Keratinocyte (primary cell): ENCODE measurements around the gene ANKAR. TPM values are rescaled to one million over a fixed set of nuclear protein-coding genes. Genes with fewer than 3 reads are reported as not detected.

Source experiments
- DNase-seq: peaks from one replicate; pipeline ENCODE4 v3.0.0-alpha.2; 2011; ENCODE audit warnings: low read depth, missing footprints, low spot score
- FAIRE-seq: peaks from 2 replicates; lab custom pipeline; 2011; peaks lifted over from hg19 to GRCh38; lab: Jason Lieb, UNC
- H2AFZ ChIP-seq: 2 replicates; pipeline ENCODE4 v1.6.0; 2012; ENCODE audit warnings: low read length, control low read depth, inconsistent platforms; ENCODE audit not compliant: control insufficient read depth
- H3K27ac ChIP-seq: 2 replicates; pipeline ENCODE4 v1.5.1; 2011; ENCODE audit warnings: low read length; ENCODE audit not compliant: control insufficient read depth, insufficient read depth
- H3K27me3 ChIP-seq: 3 replicates; pipeline ENCODE4 v1.6.0; 2011; ENCODE audit warnings: low read length; ENCODE audit not compliant: control insufficient read depth, insufficient read depth; ENCODE audit errors: extremely low read depth
- H3K36me3 ChIP-seq, 2 experiments: 2 replicates in 1 of 2; 3 replicates in 1 of 2; pipeline ENCODE4 v1.5.1; 2011; ENCODE audit warnings: low read length in 2 of 2, mild to moderate bottlenecking in 1 of 2; ENCODE audit not compliant: control insufficient read depth in 2 of 2, insufficient read depth in 2 of 2; ENCODE audit errors: extremely low read depth in 1 of 2
- H3K4me1 ChIP-seq: 3 replicates; pipeline ENCODE4 v1.5.1; 2011; ENCODE audit warnings: low read length; ENCODE audit not compliant: control insufficient read depth, insufficient read depth; ENCODE audit errors: extremely low read depth
- H3K4me2 ChIP-seq: 3 replicates; pipeline ENCODE4 v1.6.0; 2011; ENCODE audit warnings: low read depth, low read length; ENCODE audit not compliant: control insufficient read depth, insufficient read depth; ENCODE audit errors: extremely low read depth
- H3K4me3 ChIP-seq, 3 experiments: fragments of 200-600 bp in 1 of 3; sonication (generic) in 1 of 3; 2 replicates in 2 of 3; 3 replicates in 1 of 3; pipeline ENCODE4 v1.5.1; 2011 to 2016; ENCODE audit warnings: low read length in 3 of 3, mild to moderate bottlenecking in 3 of 3, control low read depth in 2 of 3, inconsistent platforms in 1 of 3, low read depth in 1 of 3, mixed read lengths in 1 of 3, mixed run types in 1 of 3, moderate library complexity in 1 of 3; ENCODE audit not compliant: control insufficient read depth in 2 of 3, insufficient read depth in 2 of 3; ENCODE audit errors: extremely low read depth in 1 of 3
- H3K79me2 ChIP-seq: 2 replicates; pipeline ENCODE4 v1.6.0; 2012; ENCODE audit warnings: low read length; ENCODE audit not compliant: control insufficient read depth, insufficient read depth
- H3K9ac ChIP-seq: 3 replicates; pipeline ENCODE4 v1.6.0; 2011; ENCODE audit warnings: low read length; ENCODE audit not compliant: control insufficient read depth, insufficient read depth; ENCODE audit errors: extremely low read depth
- H3K9me1 ChIP-seq: 3 replicates; pipeline ENCODE4 v1.6.0; 2011; ENCODE audit warnings: low read length; ENCODE audit not compliant: control insufficient read depth, insufficient read depth; ENCODE audit errors: extremely low read depth
- H3K9me3 ChIP-seq: 2 replicates; pipeline ENCODE4 v1.5.1; 2012; ENCODE audit warnings: low read depth, low read length; ENCODE audit not compliant: control insufficient read depth
- H4K20me1 ChIP-seq: 3 replicates; pipeline ENCODE4 v1.6.0; 2011; ENCODE audit warnings: low read length; ENCODE audit not compliant: control insufficient read depth, insufficient read depth; ENCODE audit errors: extremely low read depth
- CTCF ChIP-seq, 3 experiments: IDR thresholded peaks in 1 of 3; conservative IDR thresholded peaks in 1 of 3; optimal IDR thresholded peaks in 1 of 3; 2 replicates in 2 of 3; 3 replicates in 1 of 3; pipeline versions ENCODE3 to v1.5.1; 2011; ENCODE audit warnings: low read length in 3 of 3, mild to moderate bottlenecking in 3 of 3, moderate library complexity in 2 of 3, control low read depth in 1 of 3, inconsistent platforms in 1 of 3; ENCODE audit not compliant: insufficient read depth in 2 of 3; ENCODE audit errors: extremely low read depth in 1 of 3
- EZH2 ChIP-seq: IDR thresholded peaks from one replicate; pipeline ENCODE4 v1.6.1; 2012; ENCODE audit warnings: inconsistent platforms, mild to moderate bottlenecking, low read length, moderate library complexity
- dilution Hi-C: fragments of 300-500 bp; cut with MboI; formaldehyde crosslinking; loops from one replicate; pipeline ENCODE4 v1.7.0; 2020; ENCODE audit warnings: low sequenced_read_pairs; ENCODE audit not compliant: extremely low pct_ligation_motif_present
- polyA plus RNA-seq, 5 experiments: library from polyadenylated mRNA; depleted of rRNA in 3 of 5; stranded (reverse) in 3 of 5; stranded (forward) in 1 of 5; unstranded in 1 of 5; fragments of >200 nt; gene quantifications; 1 replicate in 1 of 5; 2 replicates in 3 of 5; 3 replicates in 1 of 5; pipeline versions ENCODE4 v1.2.1 to v1.2.3, GENCODE V29; 2011 to 2012; ENCODE audit warnings: missing spikeins in 2 of 5, low read depth in 1 of 5, low replicate concordance in 1 of 5

Gene ANKAR
- polyA plus RNA-seq, 1 donor (not counting 4 experiments of a cell fraction or from before 2014, with no cell fraction given) = 1.6 TPM

- Histone ChIP-seq H2AFZ (no peak overlapping the region), H3K4me1 (no peaks in the 10 kb centered on the region), H3K9ac (no peak overlapping the region), H3K27me3 (no peaks in the 10 kb centered on the region), H3K36me3 (no peaks in the 10 kb centered on the region), H3K9me3 (no peaks in the 10 kb centered on the region), H3K9me1 (no peaks in the 10 kb centered on the region), H4K20me1 (no peaks in the 10 kb centered on the region), H3K79me2 (no peaks in the 10 kb centered on the region), H3K4me3 (no peak overlapping the region), H3K27ac (no peak overlapping the region), H3K4me2 (no peak overlapping the region)
- FAIRE-seq = no peak
- DNase-seq = no peak
- TF ChIP-seq EZH2 (no peak), CTCF (optimal IDR thresholded peaks at IDR 0.05 in 1 of 3, IDR thresholded peaks at IDR 0.05 in 1 of 3, conservative IDR thresholded peaks at IDR 0.05 in 1 of 3; ENCODE audit: extremely low read depth in 1 of 3, insufficient read depth in 2 of 3, low read length in 3 of 3) (no peak)
- dilution Hi-C loops = loop anchor here (25.0 kb wide), 1 partner anchor 173 kb away; no protein-coding TSS in a partner anchor
These were observed 39.1 kb upstream of the ANKAR start for GRCh38 chr2:189635353-189635752.

GRCh38 chr2:189638301-189639006 is 36.0 kb upstream of the ANKAR start:
- no peaks in the 10 kb centered on the region for H3K9me3 ChIP-seq
- FAIRE-seq = no peak
- H3K9me1 ChIP-seq = no peaks in the 10 kb centered on the region
- H3K36me3 ChIP-seq = no peaks in the 10 kb centered on the region
- DNase-seq = no peak
- no peaks in the 10 kb centered on the region for H3K27me3 ChIP-seq
- H3K9ac ChIP-seq = no peak overlapping the region
- H3K4me1 ChIP-seq = no peaks in the 10 kb centered on the region
- H4K20me1 ChIP-seq = no peaks in the 10 kb centered on the region
- dilution Hi-C loops = loop anchor here (25.0 kb wide), 1 partner anchor 176 kb away; no protein-coding TSS in a partner anchor
- no peaks in the 10 kb centered on the region for H3K79me2 ChIP-seq
- H3K4me3 ChIP-seq = no peak overlapping the region
- no peak overlapping the region for H2AFZ ChIP-seq
- TF ChIP-seq EZH2 (no peak), CTCF (optimal IDR thresholded peaks at IDR 0.05 in 1 of 3, IDR thresholded peaks at IDR 0.05 in 1 of 3, conservative IDR thresholded peaks at IDR 0.05 in 1 of 3; ENCODE audit: extremely low read depth in 1 of 3, insufficient read depth in 2 of 3, low read length in 3 of 3) (no peak)
- no peak overlapping the region for H3K4me2 ChIP-seq
- no peak overlapping the region for H3K27ac ChIP-seq
